SW480 (cell line): ENCODE results near the gene ZNHIT2.
"Not testable (repeated sequence)": the region's sequence is repeated elsewhere in the genome, so short reads cannot be mapped to it uniquely, and the experiment has no call there.

Source experiments
- DNase-seq: peaks from one replicate; pipeline ENCODE4 v3.0.0-alpha.2; 2016; ENCODE audit warnings: low spot score

Gene ZNHIT2

GRCh38 chr11:65119670-65119995 is 2.1 kb upstream of the ZNHIT2 start:
- DNase-seq, result no peak

GRCh38 chr11:65118891-65119669 is 1.6 kb upstream of the ZNHIT2 start:
- not testable (repeated sequence) for DNase-seq

GRCh38 chr11:65118097-65118837 is 766 bp upstream of the ZNHIT2 start:
- no peak for DNase-seq

GRCh38 chr11:65116370-65117205 is 913 bp downstream of the ZNHIT2 start:
- peak; percentile 73 for DNase-seq

- DNase-seq, result no peak
Measured at GRCh38 chr11:65115361-65116082, 2.0 kb downstream of the ZNHIT2 start.

- no peak for DNase-seq
Measured at GRCh38 chr11:65114538-65115171, 2.8 kb downstream of the ZNHIT2 start.

- DNase-seq, result no peak
Measured at GRCh38 chr11:65113839-65114238, 3.7 kb downstream of the ZNHIT2 start.

GRCh38 chr11:65113361-65113756 is 4.1 kb downstream of the ZNHIT2 start:
- DNase-seq, result no peak

- DNase-seq, result peak; percentile 61
Measured at GRCh38 chr11:65112546-65113360, 4.7 kb downstream of the ZNHIT2 start.

GRCh38 chr11:65111744-65112545 is 5.6 kb downstream of the ZNHIT2 start, which contains the start of gene TM7SF2:
TSS of gene TM7SF2 (plus strand) at chr11:65111872. CDS start at chr11:65112016, 144 bp downstream.
- peak; percentile 95 for DNase-seq

GRCh38 chr11:65111159-65111743 is 6.2 kb downstream of the ZNHIT2 start:
- DNase-seq, result no peak

GRCh38 chr11:65110354-65110861 is 7.1 kb downstream of the ZNHIT2 start:
- peak; percentile 79 for DNase-seq

- no peak for DNase-seq
Measured at GRCh38 chr11:65109231-65110198, 8.0 kb downstream of the ZNHIT2 start.

- DNase-seq, result no peak
Measured at GRCh38 chr11:65108469-65109123, 8.9 kb downstream of the ZNHIT2 start.

GRCh38 chr11:65107751-65108468 is 9.6 kb downstream of the ZNHIT2 start:
- no peak for DNase-seq

- DNase-seq, result no peak
Measured at GRCh38 chr11:65107078-65107477, 10.4 kb downstream of the ZNHIT2 start.

GRCh38 chr11:65104628-65105027 is 12.9 kb downstream of the ZNHIT2 start:
- no peak for DNase-seq
